Central memory CD8-positive, alpha-beta T cell (primary cell): Measurements from ENCODE around the gene BCR.

Source experiments
- ATAC-seq: fragments of 150-1000 bp; cut with Tn5 transposase; replicated peaks from 2 replicates; pipeline ENCODE4 v1.10.0; 2022; ENCODE audit warnings: mild to moderate bottlenecking, moderate FRiP score, moderate number of reproducible peaks; ENCODE audit not compliant: poor library complexity, severe bottlenecking; ENCODE audit errors: extremely low read depth
- DNase-seq, 2 donors: peaks; one replicate each; pipeline ENCODE4 v3.0.0; 2021; ENCODE audit warnings: low spot score in 2 of 2
- H3K27ac Mint-ChIP-seq: one replicate; pipeline ENCODE4 v1.8.0; 2022; ENCODE audit warnings: low read depth, mild to moderate bottlenecking, moderate library complexity, mixed read lengths
- H3K27me3 Mint-ChIP-seq: one replicate; pipeline ENCODE4 v1.8.0; 2022; ENCODE audit warnings: mixed read lengths
- H3K36me3 Mint-ChIP-seq: one replicate; pipeline ENCODE4 v1.8.0; 2022; ENCODE audit warnings: mild to moderate bottlenecking, moderate library complexity, mixed read lengths; ENCODE audit not compliant: insufficient read depth
- H3K4me1 Mint-ChIP-seq: one replicate; pipeline ENCODE4 v1.8.0; 2022; ENCODE audit warnings: mixed read lengths
- H3K4me3 Mint-ChIP-seq: one replicate; pipeline ENCODE4 v1.8.0; 2022; ENCODE audit warnings: mild to moderate bottlenecking, moderate library complexity, mixed read lengths
- H3K9me3 Mint-ChIP-seq: one replicate; pipeline ENCODE4 v1.8.0; 2022; ENCODE audit warnings: mixed read lengths

The BCR gene

DNA sequence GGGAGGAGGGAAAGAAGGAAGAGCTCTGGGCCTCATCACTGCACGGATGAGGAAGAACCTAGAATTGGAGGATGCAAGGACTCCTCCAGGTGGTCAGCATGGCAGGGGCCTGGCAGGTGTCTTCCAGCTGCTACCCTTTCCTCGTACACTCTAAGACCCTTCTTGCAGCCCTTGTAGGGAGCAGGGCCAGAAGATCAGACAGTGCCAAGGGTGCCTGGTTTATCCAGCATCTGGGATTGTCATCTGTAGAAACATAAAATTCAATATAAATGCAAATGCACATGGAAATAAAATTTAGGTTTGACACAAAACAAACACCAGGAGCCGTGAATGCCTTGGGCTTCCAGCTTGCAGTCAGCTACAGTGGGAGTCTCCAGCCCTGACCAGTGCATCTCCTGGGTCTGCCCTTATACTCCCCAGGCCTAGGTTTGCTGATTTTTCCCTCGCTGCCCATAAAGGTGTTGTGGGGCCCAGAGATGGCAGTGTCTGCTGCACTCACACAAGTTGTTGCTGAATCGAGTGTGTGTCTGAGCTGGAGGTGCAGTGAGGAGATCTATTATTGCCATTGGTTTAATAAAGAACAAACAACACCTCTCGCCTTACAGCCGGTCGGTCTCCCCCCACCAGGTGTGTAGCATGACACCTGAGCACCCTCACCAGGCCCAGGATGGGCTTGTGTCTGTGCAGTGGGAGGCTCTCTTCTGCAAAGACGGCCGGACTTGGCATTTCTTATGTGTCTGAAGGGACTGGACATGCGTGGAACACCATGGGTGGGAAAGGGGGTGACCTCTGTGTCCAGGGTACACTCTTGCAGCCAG, 87.1 kb downstream of the BCR start:
- no peak overlapping the region for H3K27ac Mint-ChIP-seq
- H3K9me3 Mint-ChIP-seq, result no peaks in the 10 kb centered on the region
- no peaks in the 10 kb centered on the region for H3K27me3 Mint-ChIP-seq
- ATAC-seq (no peak), DNase-seq (no peak)
- H3K36me3 Mint-ChIP-seq, result peaks cover 28% of the 10 kb centered on the region
- H3K4me1 Mint-ChIP-seq, result peaks cover 13% of the 10 kb centered on the region
- no peak overlapping the region for H3K4me3 Mint-ChIP-seq

DNA sequence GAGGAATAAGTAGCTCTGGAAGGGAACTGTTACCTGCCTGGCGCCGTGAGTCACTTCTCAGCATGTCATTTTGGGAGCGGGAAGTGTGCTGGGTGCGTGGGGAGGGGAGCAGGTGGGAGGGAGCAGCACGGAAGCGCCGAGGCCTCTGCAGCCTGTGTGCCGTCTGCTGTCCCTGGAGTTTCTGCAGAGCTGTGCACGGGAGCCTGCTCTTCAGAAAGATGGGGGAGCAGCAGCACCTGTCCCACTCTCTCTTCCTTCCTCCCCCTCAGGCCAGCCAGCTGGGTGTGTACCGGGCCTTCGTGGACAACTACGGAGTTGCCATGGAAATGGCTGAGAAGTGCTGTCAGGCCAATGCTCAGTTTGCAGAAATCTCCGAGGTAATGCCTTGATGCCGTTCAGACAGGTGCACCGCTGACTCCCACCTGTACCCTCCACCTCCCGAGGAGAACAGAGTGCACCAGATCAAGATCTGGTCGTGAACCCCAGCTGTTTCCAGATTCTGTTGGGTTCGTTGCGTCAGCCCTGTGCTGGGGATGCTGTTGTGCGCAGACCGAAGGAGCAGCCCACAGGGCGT, 87.9 kb downstream of the BCR start:
- Mint-ChIP-seq H3K4me3 (no peak overlapping the region), H3K27ac (no peak overlapping the region), H3K4me1 (peaks cover 12% of the 10 kb centered on the region), H3K36me3 (peaks cover 27% of the 10 kb centered on the region), H3K27me3 (no peaks in the 10 kb centered on the region), H3K9me3 (no peaks in the 10 kb centered on the region)
- no peak for DNase-seq
- ATAC-seq, result no peak

DNA sequence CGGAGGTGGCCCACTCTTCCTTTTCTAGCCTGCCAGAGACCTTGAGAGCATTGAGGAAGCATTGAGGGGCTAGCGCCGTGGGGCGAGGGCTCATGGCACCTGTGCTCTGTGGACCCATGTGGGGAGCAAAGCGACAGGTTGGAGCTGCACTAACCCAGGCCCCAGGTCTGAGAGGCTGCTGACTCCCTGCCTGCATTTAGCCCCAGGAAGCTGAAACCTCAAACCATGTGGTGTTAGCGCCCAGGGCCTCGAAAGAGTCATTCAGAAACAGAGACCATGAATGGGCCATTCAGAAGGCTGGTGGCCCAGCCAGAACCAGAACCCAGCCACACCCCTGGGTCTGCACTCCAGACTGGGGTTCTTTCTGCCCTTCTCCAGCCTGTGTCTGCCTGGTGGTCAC, 88.6 kb downstream of the BCR start:
- H3K4me3 Mint-ChIP-seq, result no peak overlapping the region
- H3K36me3 Mint-ChIP-seq, result peaks cover 21% of the 10 kb centered on the region
- no peak for DNase-seq
- H3K4me1 Mint-ChIP-seq, result peaks cover 6% of the 10 kb centered on the region
- no peak overlapping the region for H3K27ac Mint-ChIP-seq
- no peaks in the 10 kb centered on the region for H3K27me3 Mint-ChIP-seq
- H3K9me3 Mint-ChIP-seq, result no peaks in the 10 kb centered on the region
- ATAC-seq, result no peak

DNA sequence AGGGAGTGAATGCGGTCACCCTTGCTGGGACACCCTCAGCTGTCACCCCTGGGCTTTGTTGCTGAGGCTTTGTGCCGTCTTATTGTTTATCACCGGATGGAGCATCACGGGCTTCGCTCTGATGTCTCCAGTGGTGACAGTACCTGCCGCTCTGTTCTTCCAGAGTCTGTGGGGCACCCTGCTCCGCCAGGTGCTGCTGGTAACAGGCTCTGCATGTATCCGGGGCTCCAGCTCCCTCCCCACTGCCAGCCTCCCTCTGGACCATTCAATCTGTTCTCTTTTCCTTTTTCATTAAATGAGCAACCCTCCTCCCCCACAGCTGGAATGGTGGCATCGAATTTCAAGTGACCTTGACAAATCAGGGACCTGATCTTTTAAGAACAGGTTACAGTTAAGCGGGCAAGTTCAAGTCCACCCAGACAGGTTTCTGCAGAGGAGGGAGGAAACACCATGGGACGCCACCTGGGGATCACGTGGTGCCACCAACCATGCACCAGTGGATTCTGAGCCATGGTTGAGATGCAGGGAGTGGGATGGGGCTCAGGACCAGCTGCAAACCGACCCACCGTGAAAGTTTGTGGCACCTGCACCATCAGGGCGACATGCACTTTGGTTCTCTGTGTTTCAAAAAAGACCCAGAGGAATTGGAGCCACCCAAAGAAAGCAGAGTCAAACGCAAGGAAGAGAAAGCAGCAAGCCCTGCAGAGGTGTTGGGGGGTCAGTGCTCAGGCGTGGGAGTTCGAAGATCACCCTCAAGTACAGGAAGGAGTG, 89.3 kb downstream of the BCR start:
- DNase-seq (no peak), ATAC-seq (no peak)
- no peak overlapping the region for H3K27ac Mint-ChIP-seq
- no peak overlapping the region for H3K4me3 Mint-ChIP-seq
- no peaks in the 10 kb centered on the region for H3K27me3 Mint-ChIP-seq
- no peaks in the 10 kb centered on the region for H3K4me1 Mint-ChIP-seq
- peaks cover 26% of the 10 kb centered on the region for H3K36me3 Mint-ChIP-seq
- no peaks in the 10 kb centered on the region for H3K9me3 Mint-ChIP-seq

DNA sequence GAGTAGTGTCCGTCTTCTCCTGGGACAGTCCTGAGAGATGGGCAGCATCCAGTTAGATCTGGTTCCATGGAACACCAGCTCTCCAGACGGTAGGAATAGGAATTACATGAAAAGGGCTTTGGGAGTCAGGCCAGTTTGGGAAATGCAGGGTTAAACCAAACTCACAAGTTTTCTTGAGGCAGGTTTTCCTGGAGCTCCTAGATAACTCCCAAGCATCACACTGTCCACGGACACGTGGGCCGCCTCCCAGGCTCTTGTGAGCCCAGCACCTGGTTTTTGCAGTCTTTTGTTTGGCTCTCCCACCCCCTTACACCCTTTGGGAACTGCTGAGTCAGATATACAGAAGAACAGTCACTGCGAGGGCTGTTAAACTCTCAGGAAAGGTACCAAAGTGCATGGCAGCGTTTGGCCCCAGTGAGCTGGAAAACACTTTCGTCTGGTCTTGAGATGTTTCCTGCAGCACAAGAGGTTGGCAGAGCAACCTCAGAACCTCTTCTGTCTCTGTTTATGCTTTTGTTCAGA, 90.0 kb downstream of the BCR start:
- no peak for DNase-seq
- Mint-ChIP-seq H3K4me1 (no peaks in the 10 kb centered on the region), H3K36me3 (peaks cover 25% of the 10 kb centered on the region), H3K4me3 (no peak overlapping the region), H3K27me3 (no peaks in the 10 kb centered on the region), H3K27ac (no peak overlapping the region), H3K9me3 (no peaks in the 10 kb centered on the region)
- ATAC-seq, result no peak

DNA sequence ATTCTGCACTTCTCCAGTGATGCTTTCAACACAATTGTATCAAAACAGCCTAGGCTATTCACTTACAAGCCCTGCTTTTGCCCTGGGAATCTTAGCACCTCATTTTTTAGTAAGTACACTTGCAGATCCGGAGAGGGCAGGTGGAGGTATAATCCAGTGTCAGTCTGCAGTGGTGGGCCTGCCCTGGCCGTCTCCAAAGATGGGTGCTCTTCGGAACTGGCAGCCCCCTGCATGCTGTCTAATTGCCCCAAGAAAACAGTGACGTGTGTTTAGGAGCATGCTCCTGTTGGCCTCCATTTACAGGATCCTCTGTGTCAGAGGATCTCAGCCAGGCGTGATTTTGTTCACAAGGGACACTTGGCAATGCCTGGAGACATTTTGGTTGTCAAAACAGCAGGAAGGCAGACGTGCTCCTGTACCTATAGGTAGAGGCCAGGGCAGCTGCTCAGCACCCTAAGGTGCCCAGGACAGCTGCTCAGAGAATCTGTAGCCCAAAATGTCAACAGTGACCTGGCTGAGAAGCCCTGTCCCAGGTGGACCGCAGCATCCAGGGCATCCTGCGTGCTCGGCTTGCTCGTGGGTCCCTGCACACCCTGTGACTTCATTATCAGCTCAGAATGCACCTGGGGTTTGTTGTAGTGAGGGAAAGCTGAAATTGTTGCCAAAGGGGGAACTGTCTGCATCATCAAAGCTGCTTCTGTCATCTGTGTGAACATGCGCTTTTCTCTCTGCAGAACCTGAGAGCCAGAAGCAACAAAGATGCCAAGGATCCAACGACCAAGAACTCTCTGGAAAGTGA, 90.7 kb downstream of the BCR start:
- H3K36me3 Mint-ChIP-seq, result peaks cover 26% of the 10 kb centered on the region
- no peaks in the 10 kb centered on the region for H3K27me3 Mint-ChIP-seq
- no peaks in the 10 kb centered on the region for H3K4me1 Mint-ChIP-seq
- no peak overlapping the region for H3K27ac Mint-ChIP-seq
- H3K9me3 Mint-ChIP-seq, result no peaks in the 10 kb centered on the region
- no peak for ATAC-seq
- H3K4me3 Mint-ChIP-seq, result no peak overlapping the region
- no peak for DNase-seq

DNA sequence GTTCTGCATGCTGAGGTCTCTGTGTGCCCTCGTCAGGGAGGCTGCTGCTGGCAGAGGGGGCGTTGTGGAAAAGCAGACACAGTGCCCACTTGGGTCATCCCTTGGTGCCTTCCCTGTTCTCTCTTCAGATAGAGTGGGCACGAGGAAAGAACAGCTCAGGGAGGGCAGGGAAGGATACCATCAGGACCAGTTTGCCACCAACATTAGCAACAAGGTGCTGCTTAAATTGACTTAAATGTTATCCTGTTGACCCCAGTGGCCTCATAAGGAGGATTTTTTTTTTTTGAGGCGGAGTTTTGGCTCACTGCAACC, 91.2 kb downstream of the BCR start:
- no peaks in the 10 kb centered on the region for H3K9me3 Mint-ChIP-seq
- no peak overlapping the region for H3K4me3 Mint-ChIP-seq
- no peak for DNase-seq

DNA sequence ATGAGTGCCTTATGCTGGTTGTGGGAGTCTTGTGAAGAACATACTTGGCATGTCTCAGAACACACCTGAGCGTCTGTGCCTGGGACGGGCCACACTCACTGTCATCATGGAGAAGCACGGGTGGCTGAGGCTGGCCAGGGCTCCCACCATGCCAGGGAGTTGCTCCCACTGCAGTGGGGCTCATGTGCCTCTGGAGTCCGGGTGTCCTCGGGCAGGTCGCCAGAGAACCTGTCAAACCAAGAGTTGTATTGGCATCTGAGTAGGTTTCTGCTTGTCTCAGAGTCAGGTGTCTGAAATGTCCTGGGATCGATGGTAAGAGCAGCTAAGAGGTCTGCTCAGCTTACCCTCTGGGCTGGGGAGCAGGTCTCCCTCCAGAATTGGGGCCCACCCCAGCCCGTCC, 92.1 kb downstream of the BCR start:
- no peak overlapping the region for H3K27ac Mint-ChIP-seq
- no peak for DNase-seq
- no peak for ATAC-seq
- H3K4me3 Mint-ChIP-seq, result no peak overlapping the region
- H3K4me1 Mint-ChIP-seq, result no peaks in the 10 kb centered on the region
- no peaks in the 10 kb centered on the region for H3K27me3 Mint-ChIP-seq
- H3K36me3 Mint-ChIP-seq, result peaks cover 27% of the 10 kb centered on the region
- H3K9me3 Mint-ChIP-seq, result no peaks in the 10 kb centered on the region

More for the DNA sequence above, 91.2 kb downstream of the BCR start:
- Mint-ChIP-seq H3K4me1 (no peaks in the 10 kb centered on the region), H3K27me3 (no peaks in the 10 kb centered on the region), H3K27ac (no peak overlapping the region), H3K36me3 (peaks cover 27% of the 10 kb centered on the region)
- ATAC-seq, result no peak

DNA sequence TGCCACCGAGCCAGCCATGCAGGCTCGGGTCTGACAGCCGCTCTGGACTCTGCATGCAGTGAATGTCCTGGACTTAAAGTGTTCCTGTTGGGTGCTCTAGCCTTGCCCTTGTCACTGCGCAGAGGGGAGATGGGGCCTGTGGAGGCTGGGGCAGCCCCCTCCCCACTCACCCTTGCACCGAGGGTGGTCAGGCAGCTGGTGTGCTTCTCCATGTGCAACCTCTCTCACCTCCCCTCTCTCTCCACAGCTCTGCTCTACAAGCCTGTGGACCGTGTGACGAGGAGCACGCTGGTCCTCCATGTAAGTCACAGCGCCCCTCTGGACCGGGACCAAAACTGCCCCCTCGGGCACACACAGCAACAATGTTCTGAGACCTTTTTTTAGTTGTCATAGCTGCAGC, 92.5 kb downstream of the BCR start:
- no peak overlapping the region for H3K27ac Mint-ChIP-seq
- H3K4me1 Mint-ChIP-seq, result no peaks in the 10 kb centered on the region
- DNase-seq, result no peak
- H3K4me3 Mint-ChIP-seq, result no peak overlapping the region
- H3K9me3 Mint-ChIP-seq, result no peaks in the 10 kb centered on the region
- no peak for ATAC-seq
- peaks cover 24% of the 10 kb centered on the region for H3K36me3 Mint-ChIP-seq
- no peaks in the 10 kb centered on the region for H3K27me3 Mint-ChIP-seq

DNA sequence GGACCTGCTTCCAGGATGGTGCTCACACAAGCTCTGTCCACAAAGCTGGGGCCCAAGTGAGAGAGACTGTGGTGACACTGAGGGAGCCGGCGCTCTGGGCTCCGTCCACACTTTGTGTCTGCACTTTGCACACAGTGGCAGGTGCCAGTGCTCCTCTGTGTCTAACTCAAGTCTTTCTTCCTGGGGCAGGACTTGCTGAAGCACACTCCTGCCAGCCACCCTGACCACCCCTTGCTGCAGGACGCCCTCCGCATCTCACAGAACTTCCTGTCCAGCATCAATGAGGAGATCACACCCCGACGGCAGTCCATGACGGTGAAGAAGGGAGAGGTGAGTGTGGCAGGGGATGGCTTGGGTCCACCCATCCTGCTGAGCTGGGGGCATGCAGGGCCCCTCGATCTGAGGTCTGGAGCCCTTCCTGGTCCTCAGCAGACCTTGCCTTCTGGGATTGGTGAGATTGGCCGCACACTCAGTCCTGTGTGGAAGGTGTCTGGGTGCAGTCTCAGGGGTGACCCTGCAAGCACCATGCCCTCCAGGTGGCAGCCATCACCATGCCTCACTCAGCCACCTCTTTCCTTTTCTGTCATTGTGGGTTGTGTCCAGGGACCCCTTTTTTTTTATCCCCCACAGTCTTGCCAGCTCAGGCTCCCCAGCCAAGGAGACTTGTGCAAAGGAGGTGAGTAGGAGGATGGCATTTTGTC, 93.3 kb downstream of the BCR start:
- no peak for ATAC-seq
- Mint-ChIP-seq H3K4me3 (no peak overlapping the region), H3K27me3 (no peaks in the 10 kb centered on the region), H3K36me3 (peaks cover 23% of the 10 kb centered on the region), H3K4me1 (peaks cover 7% of the 10 kb centered on the region), H3K27ac (no peak overlapping the region), H3K9me3 (no peaks in the 10 kb centered on the region)
- no peak for DNase-seq

DNA sequence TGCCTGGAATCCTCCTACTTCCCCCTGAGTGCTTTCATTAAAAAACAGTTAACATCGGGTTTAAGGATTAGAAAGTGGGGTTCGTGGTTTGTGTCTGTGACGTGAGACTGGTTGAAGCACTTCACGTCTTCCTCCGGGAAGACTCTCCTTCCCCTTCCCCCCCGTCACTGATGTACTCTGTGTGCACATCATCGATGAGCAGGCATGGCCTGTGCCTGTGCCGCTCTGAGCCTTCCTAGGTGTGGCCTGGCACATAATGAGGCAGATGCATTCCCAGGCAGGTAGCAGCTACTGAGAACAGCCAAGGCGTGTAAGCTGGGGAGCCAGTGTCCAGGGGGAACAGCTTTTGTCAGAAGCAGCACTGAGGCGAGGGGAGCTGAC, 93.8 kb downstream of the BCR start:
- H3K4me3 Mint-ChIP-seq, result no peak overlapping the region
- no peak for DNase-seq
- H3K4me1 Mint-ChIP-seq, result peaks cover 12% of the 10 kb centered on the region
- H3K27ac Mint-ChIP-seq, result no peak overlapping the region
- ATAC-seq, result no peak
- peaks cover 25% of the 10 kb centered on the region for H3K36me3 Mint-ChIP-seq
- no peaks in the 10 kb centered on the region for H3K9me3 Mint-ChIP-seq
- no peaks in the 10 kb centered on the region for H3K27me3 Mint-ChIP-seq
